Activated B cell treated with CpG ODN at 0.5 μM for 24 hours (primary cell): ENCODE results near the gene ZAP70. TPM values are rescaled to one million over a fixed set of nuclear protein-coding genes. Genes with fewer than 3 reads are reported as not detected.
"Not testable (repeated sequence)": the region's sequence is repeated elsewhere in the genome, so short reads cannot be mapped to it uniquely, and the experiment has no call there.

ENCODE experiments used
- ATAC-seq: fragments of 200-7000 bp; cut with Tn5 transposase; one replicate; pipeline ENCODE4 v1.10.0; 2021; ENCODE audit warnings: low read depth, mild to moderate bottlenecking, moderate library complexity
- CTCF ChIA-PET: fragments of 350-600 bp; sonication (Branson Sonifier 250); formaldehyde crosslinking; loops from one replicate; lab custom pipeline; 2021; ENCODE audit warnings: antibody characterized with exemption; lab: Charles Lee
- POLR2A ChIA-PET: fragments of 350-600 bp; sonication (Branson Sonifier 250); formaldehyde crosslinking; loops from one replicate; lab custom pipeline; 2021; ENCODE audit warnings: antibody characterized with exemption; lab: Charles Lee
- DNase-seq: peaks from one replicate; pipeline ENCODE4 v3.0.0; 2022
- H3K27ac Mint-ChIP-seq: one replicate; pipeline ENCODE4 v1.8.0; 2020; ENCODE audit warnings: mixed read lengths
- H3K27me3 Mint-ChIP-seq: one replicate; pipeline ENCODE4 v1.8.0; 2021; ENCODE audit warnings: mixed read lengths
- H3K36me3 Mint-ChIP-seq: one replicate; pipeline ENCODE4 v1.8.0; 2021; ENCODE audit warnings: low read depth, mixed read lengths
- H3K4me1 Mint-ChIP-seq: one replicate; pipeline ENCODE4 v1.8.0; 2021; ENCODE audit warnings: mixed read lengths
- H3K4me3 Mint-ChIP-seq: one replicate; pipeline ENCODE4 v1.8.0; 2020; ENCODE audit warnings: mild to moderate bottlenecking, mixed read lengths
- H3K9me3 Mint-ChIP-seq: one replicate; pipeline ENCODE4 v1.8.0; 2020; ENCODE audit warnings: mixed read lengths
- CTCF ChIP-seq: fragments of 200-600 bp; IDR thresholded peaks from one replicate; pipeline ENCODE4 v1.8.0; 2022; ENCODE audit warnings: antibody characterized with exemption, mild to moderate bottlenecking
- intact Hi-C: fragments of 100-400 bp; cut with micrococcal nuclease; formaldehyde crosslinking; loops from one replicate; pipeline ENCODE4 v1.15.1; 2024
- total RNA-seq: library from RNA; stranded (reverse); gene quantifications from 2 replicates; pipeline ENCODE4 v1.2.3, GENCODE V29; 2022

Gene ZAP70
- total RNA-seq, 1 donor from 2014 or later: 4.8 TPM

- Mint-ChIP-seq H3K4me3 (no peak within 1 kb of the TSS), H3K4me1 (peaks cover 8% of the 10 kb centered on the region), H3K27me3 (no peaks in the 10 kb centered on the region), H3K9me3 (no peaks in the 10 kb centered on the region), H3K36me3 (peaks cover 1% of the 10 kb centered on the region), H3K27ac (peak within 1 kb of the TSS; percentile 73)
- DNase-seq (no peak), ATAC-seq (peak; percentile 89)
- ChIA-PET POLR2A (interaction anchor here (1.5 kb wide), 1 partner anchor 24 kb away, joined by 5 read pairs; the partner anchor contains the start of gene COX5B), CTCF (no interaction called here)
- TF ChIP-seq CTCF: no peak
- intact Hi-C loops: loop anchor here (10.0 kb wide), 1 partner anchor 355 kb away; no protein-coding TSS in a partner anchor
These were observed 43.9 kb upstream of the ZAP70 start, which contains the start of gene C2orf92 for GRCh38 chr2:97669448-97669847. Gene C2orf92 (plus strand): TSS chr2:97669713. CDS start chr2:97669789, 76 bp downstream.

GRCh38 chr2:97670471-97670870, 42.9 kb upstream of the ZAP70 start:
- H3K27me3 Mint-ChIP-seq: no peaks in the 10 kb centered on the region
- no peak for TF ChIP-seq CTCF
- no peak overlapping the region for H3K4me3 Mint-ChIP-seq
- CTCF ChIA-PET: no interaction called here
- H3K36me3 Mint-ChIP-seq: peaks cover 1% of the 10 kb centered on the region
- POLR2A ChIA-PET: no interaction called here
- H3K4me1 Mint-ChIP-seq: peaks cover 7% of the 10 kb centered on the region
- H3K27ac Mint-ChIP-seq: no peak overlapping the region
- H3K9me3 Mint-ChIP-seq: no peaks in the 10 kb centered on the region
- no peak for DNase-seq
- no peak for ATAC-seq
- intact Hi-C loops: no loop called here

DNA sequence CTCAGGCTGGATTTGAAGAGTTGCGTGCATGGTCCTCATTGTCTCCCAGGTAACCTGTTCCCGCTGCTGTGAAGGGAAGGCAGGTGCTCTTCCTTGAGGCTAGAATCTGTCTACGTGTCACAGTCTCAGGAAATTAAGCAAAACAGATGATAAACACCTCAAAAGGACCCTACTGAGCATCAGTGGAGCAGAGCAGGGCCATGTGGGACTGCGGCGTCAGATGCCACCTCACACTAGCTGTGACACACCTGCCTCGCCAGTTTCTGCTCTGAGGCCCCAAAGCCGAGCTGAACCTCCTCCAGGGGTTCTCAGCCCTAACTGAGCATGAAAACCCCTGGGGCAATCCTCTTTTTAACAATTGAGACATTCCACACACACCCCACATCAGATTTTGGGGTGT, 41.9 kb upstream of the ZAP70 start:
- Mint-ChIP-seq H3K9me3 (no peaks in the 10 kb centered on the region), H3K27ac (no peak overlapping the region), H3K4me3 (no peak overlapping the region), H3K36me3 (peaks cover 1% of the 10 kb centered on the region), H3K27me3 (no peaks in the 10 kb centered on the region), H3K4me1 (peaks cover 7% of the 10 kb centered on the region)
- CTCF ChIA-PET: no interaction called here
- ATAC-seq: no peak
- no peak for TF ChIP-seq CTCF
- intact Hi-C loops: no loop called here
- POLR2A ChIA-PET: no interaction called here
- no peak for DNase-seq

GRCh38 chr2:97672606-97673140, 40.7 kb upstream of the ZAP70 start:
- POLR2A ChIA-PET: interaction anchor here (1.5 kb wide), 1 partner anchor 9 kb away, joined by 8 read pairs; the partner anchor contains the start of gene ACTR1B

DNA sequence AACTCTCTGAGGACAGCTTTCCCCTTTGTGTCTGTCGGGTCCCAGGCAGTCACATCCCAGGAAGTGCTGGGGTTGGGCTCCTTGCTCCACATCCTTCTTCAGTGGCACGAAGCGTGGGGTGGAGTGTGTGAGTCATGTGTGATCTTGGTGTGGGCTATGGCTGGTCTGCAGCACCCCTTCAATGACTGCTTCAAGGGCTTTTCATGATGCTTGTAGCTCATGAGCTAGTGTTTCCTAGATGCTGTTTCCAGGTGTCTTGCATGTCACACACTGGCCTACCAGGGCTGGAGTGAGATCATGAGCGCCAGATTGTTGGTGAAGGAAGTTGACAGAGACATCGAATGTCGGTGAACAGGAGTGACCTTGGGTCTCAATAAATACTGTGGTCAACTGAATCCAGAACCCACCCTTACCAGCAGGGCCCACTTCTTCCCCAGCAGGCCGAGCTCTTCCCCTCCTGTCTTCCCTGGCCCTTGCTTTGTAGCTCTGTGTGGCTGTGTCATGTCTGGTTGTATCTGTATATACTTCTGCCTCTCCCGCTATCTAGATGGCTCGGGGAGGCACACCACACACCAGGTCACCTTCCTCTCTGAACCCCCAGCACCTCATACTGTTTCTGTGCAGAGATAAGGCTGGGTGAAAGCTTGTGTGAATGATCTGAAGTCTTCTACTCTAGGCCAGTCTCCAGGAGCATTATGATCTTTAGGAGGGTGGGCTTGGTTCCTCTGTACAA, 40.0 kb upstream of the ZAP70 start:
- intact Hi-C loops: no loop called here
- TF ChIP-seq CTCF: no peak
- H3K36me3 Mint-ChIP-seq: no peaks in the 10 kb centered on the region
- POLR2A ChIA-PET: interaction anchor here (1.5 kb wide), 1 partner anchor 10 kb away, joined by 8 read pairs; the partner anchor contains the start of gene ACTR1B
- H3K4me1 Mint-ChIP-seq: peaks cover 7% of the 10 kb centered on the region
- no peaks in the 10 kb centered on the region for H3K27me3 Mint-ChIP-seq
- ATAC-seq: no peak
- no peak for DNase-seq
- H3K9me3 Mint-ChIP-seq: no peaks in the 10 kb centered on the region
- CTCF ChIA-PET: no interaction called here
- H3K27ac Mint-ChIP-seq: no peak overlapping the region
- H3K4me3 Mint-ChIP-seq: no peak overlapping the region

More at GRCh38 chr2:97672606-97673140, 40.7 kb upstream of the ZAP70 start:
- DNase-seq, intact Hi-C loops, H3K36me3 Mint-ChIP-seq, H3K4me1 Mint-ChIP-seq, H3K4me3 Mint-ChIP-seq, H3K27ac Mint-ChIP-seq, ATAC-seq, H3K27me3 Mint-ChIP-seq, H3K9me3 Mint-ChIP-seq, CTCF ChIA-PET: not testable (repeated sequence)
